Upper lobe of left lung (tissue), 4 donors: ENCODE results near the gene KCNAB1.

Source experiments
- EP300 ChIP-seq, 4 donors: sonication (generic); formaldehyde crosslinking; IDR thresholded peaks; one replicate each; pipeline ENCODE4 v1.5.1; 2017; ENCODE audit warnings: antibody characterized with exemption in 4 of 4, control low read depth in 2 of 4
- TF ChIP-seq, protein P1 (sequence below), 6 experiments: fragments of 450-650 bp in 4 of 6; fragments of 200-600 bp in 2 of 6; sonication (generic) in 2 of 6; IDR thresholded peaks; one replicate each; pipeline ENCODE4 v1.5.1; 2016 to 2019; ENCODE audit warnings: antibody characterized with exemption in 6 of 6

DNA sequence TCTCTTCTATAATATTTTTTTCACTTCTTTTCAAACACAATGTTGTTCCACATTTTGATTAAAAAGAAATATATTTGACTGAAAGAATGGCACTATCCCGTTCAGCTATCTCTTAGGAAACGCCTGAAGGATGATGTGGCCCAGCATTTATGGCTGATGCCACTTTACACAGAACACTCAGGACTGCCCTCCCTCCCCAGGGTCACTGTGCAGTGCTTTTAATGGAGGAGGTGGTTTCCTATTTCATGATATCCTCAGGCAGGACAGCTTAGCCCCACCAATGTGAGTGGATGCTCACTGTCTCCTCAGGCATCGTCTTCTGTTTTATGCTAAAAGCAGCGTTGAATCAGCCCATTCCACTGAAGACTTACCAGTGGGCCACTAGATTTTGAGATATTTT lies 135.9 kb downstream of the KCNAB1 start:
- TF ChIP-seq, protein P1, sequence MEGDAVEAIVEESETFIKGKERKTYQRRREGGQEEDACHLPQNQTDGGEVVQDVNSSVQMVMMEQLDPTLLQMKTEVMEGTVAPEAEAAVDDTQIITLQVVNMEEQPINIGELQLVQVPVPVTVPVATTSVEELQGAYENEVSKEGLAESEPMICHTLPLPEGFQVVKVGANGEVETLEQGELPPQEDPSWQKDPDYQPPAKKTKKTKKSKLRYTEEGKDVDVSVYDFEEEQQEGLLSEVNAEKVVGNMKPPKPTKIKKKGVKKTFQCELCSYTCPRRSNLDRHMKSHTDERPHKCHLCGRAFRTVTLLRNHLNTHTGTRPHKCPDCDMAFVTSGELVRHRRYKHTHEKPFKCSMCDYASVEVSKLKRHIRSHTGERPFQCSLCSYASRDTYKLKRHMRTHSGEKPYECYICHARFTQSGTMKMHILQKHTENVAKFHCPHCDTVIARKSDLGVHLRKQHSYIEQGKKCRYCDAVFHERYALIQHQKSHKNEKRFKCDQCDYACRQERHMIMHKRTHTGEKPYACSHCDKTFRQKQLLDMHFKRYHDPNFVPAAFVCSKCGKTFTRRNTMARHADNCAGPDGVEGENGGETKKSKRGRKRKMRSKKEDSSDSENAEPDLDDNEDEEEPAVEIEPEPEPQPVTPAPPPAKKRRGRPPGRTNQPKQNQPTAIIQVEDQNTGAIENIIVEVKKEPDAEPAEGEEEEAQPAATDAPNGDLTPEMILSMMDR (IDR thresholded peaks at IDR 0.05) = no peak
- no peak for TF ChIP-seq EP300 (IDR thresholded peaks at IDR 0.05)
